Measurements from ENCODE around the gene CTDNEP1. TPM values are rescaled to one million over a fixed set of nuclear protein-coding genes. Genes with fewer than 3 reads are reported as not detected.
A peak's percentile ranks its signal among the peaks of the same experiment; 100 is the strongest.

The CTDNEP1 gene
- total and polyA plus RNA-seq, 10 donors = 69.3 to 133 (median 98.0) TPM

- H3K4me3 ChIP-seq = peak within 1 kb of the TSS; percentile 69 to 99 (median 94)
- peak; percentile 98 for DNase-seq
- H3K27me3 ChIP-seq (replicated peaks in 1 of 7) = no peaks in the 10 kb centered on the region
- 0% methylated on average over 37 to 62 of the region's 62 CpGs for WGBS, 5 donors
- H3K9me3 ChIP-seq = no peaks in the 10 kb centered on the region
- intact Hi-C loops (cut with DNase I; ENCODE audit: low total_unique reads) = no loop called here
- TF ChIP-seq POLR2A (IDR thresholded peaks at IDR 0.05) (peak in 2 of 3 donors; percentile 12 to 14), POLR2AphosphoS5 (IDR thresholded peaks at IDR 0.05) (peak; percentile 75 to 90 (median 77)), CTCF (IDR thresholded peaks at IDR 0.05 in 8 of 11, conservative IDR thresholded peaks at IDR 0.05 in 3 of 11) (no peak)
- H3K36me3 ChIP-seq = peaks cover 0 to 57% (median 45%) of the 10 kb centered on the region in 6 donors
- peak within 1 kb of the TSS; percentile 85 to 99 (median 98) for H3K27ac ChIP-seq
- H3K4me1 ChIP-seq = peaks cover 28 to 55% (median 44%) of the 10 kb centered on the region in 6 donors
Measured at GRCh38 chr17:7241783-7242716, 9.5 kb downstream of the CTDNEP1 start, which contains the start of gene GABARAP. Gene GABARAP, minus strand, starts transcription at chr17:7242449. Its CDS starts 119 bp downstream, at chr17:7242330.

- Histone ChIP-seq H3K36me3 (peaks cover 0 to 57% (median 43%) of the 10 kb centered on the region in 6 donors), H3K9me3 (no peaks in the 10 kb centered on the region), H3K27ac (peak overlapping the region; percentile 85 to 99 (median 98)), H3K4me1 (peaks cover 28 to 56% (median 50%) of the 10 kb centered on the region in 6 donors), H3K27me3 (replicated peaks in 1 of 7) (no peaks in the 10 kb centered on the region), H3K4me3 (peak overlapping the region; percentile 69 to 99 (median 94))
- no peak for TF ChIP-seq CTCF (IDR thresholded peaks at IDR 0.05 in 8 of 11, conservative IDR thresholded peaks at IDR 0.05 in 3 of 11)
- TF ChIP-seq POLR2A (IDR thresholded peaks at IDR 0.05) = no peak
- TF ChIP-seq POLR2AphosphoS5 (IDR thresholded peaks at IDR 0.05) = no peak
- intact Hi-C loops (cut with DNase I; ENCODE audit: low total_unique reads) = no loop called here
- 38 to 59% (median 41%) methylated on average over 9 of the region's 9 CpGs for WGBS, 5 donors
- no peak for DNase-seq
Measured at GRCh38 chr17:7241090-7241733, 10.3 kb downstream of the CTDNEP1 start.

GRCh38 chr17:7240375-7240774, 11.2 kb downstream of the CTDNEP1 start:
- H3K27ac ChIP-seq = peak overlapping the region in 7 of 8 donors; percentile 43 to 99 (median 98)
- WGBS, 5 donors = 40 to 63% (median 50%) methylated on average over 4 of the region's 4 CpGs
- peaks cover 0 to 57% (median 43%) of the 10 kb centered on the region in 6 donors for H3K36me3 ChIP-seq
- no peaks in the 10 kb centered on the region for H3K9me3 ChIP-seq
- H3K27me3 ChIP-seq (replicated peaks in 1 of 7) = no peaks in the 10 kb centered on the region
- TF ChIP-seq CTCF (IDR thresholded peaks at IDR 0.05 in 8 of 11, conservative IDR thresholded peaks at IDR 0.05 in 3 of 11) (no peak), POLR2A (IDR thresholded peaks at IDR 0.05) (no peak), POLR2AphosphoS5 (IDR thresholded peaks at IDR 0.05) (no peak)
- no peak for DNase-seq
- H3K4me1 ChIP-seq = peaks cover 28 to 65% (median 56%) of the 10 kb centered on the region in 6 donors
- intact Hi-C loops (cut with DNase I; ENCODE audit: low total_unique reads) = no loop called here
- H3K4me3 ChIP-seq = peak overlapping the region; percentile 7 to 99 (median 94)

Measured in spleen (tissue), 11 donors.